Tibial nerve (tissue), 4 donors: ENCODE data around the gene PFKFB2. TPM values are rescaled to one million over a fixed set of nuclear protein-coding genes. Genes with fewer than 3 reads are reported as not detected.

Experiments used
- DNase-seq, 2 donors: peaks; one replicate each; pipeline ENCODE4 v3.0.0-alpha.2; 2019; ENCODE audit warnings: low spot score in 2 of 2
- H3K27ac ChIP-seq, 4 donors: fragments of 200-600 bp; sonication (generic) in 3 of 4; one replicate each; pipeline ENCODE4 v1.5.1; 2017 to 2019; ENCODE audit warnings: mild to moderate bottlenecking in 1 of 4
- H3K27me3 ChIP-seq, 2 donors: fragments of 200-600 bp; sonication (generic) in 1 of 2; one replicate each; pipeline versions ENCODE4 v1.5.1 to v1.6.0; 2017 to 2019
- H3K36me3 ChIP-seq, 3 donors: fragments of 200-600 bp; sonication (generic); one replicate each; pipeline ENCODE4 v1.5.1; 2018 to 2019
- H3K4me1 ChIP-seq, 4 donors: fragments of 200-600 bp; sonication (generic) in 3 of 4; one replicate each; pipeline ENCODE4 v1.5.1; 2017 to 2019
- H3K4me3 ChIP-seq, 4 donors: fragments of 200-600 bp; sonication (generic) in 3 of 4; one replicate each; pipeline ENCODE4 v1.5.1; 2017 to 2019; ENCODE audit warnings: mild to moderate bottlenecking in 1 of 4, moderate library complexity in 1 of 4
- H3K9me3 ChIP-seq, 4 donors: fragments of 200-600 bp; sonication (generic) in 3 of 4; one replicate each; pipeline ENCODE4 v1.5.1; 2017 to 2019
- CTCF ChIP-seq, 5 experiments: fragments of 200-600 bp in 3 of 5; fragments of 450-650 bp in 2 of 5; sonication (generic) in 3 of 5; IDR thresholded peaks; one replicate each; pipeline ENCODE4 v1.5.1; 2016 to 2019; ENCODE audit warnings: antibody characterized with exemption in 5 of 5, mild to moderate bottlenecking in 3 of 5, moderate library complexity in 2 of 5
- EP300 ChIP-seq, 2 donors: sonication (generic); formaldehyde crosslinking; IDR thresholded peaks; one replicate each; pipeline ENCODE4 v1.6.1; 2017; ENCODE audit warnings: antibody characterized with exemption in 2 of 2, mild to moderate bottlenecking in 1 of 2
- POLR2A ChIP-seq, 2 donors: fragments of 450-650 bp; IDR thresholded peaks; one replicate each; pipeline ENCODE4 v1.6.1; 2017; ENCODE audit warnings: antibody characterized with exemption in 2 of 2, mild to moderate bottlenecking in 2 of 2, moderate library complexity in 2 of 2
- WGBS, 2 donors: methylation state at CpG; one replicate each; pipeline ENCODE4 v1.1.5; 2018; 5-methylcytosine and 5-hydroxymethylcytosine counted together
- total RNA-seq, 4 donors: library from RNA; depleted of rRNA; stranded (reverse); fragments of >200 nt; gene quantifications; one replicate each; pipeline ENCODE4 v1.1.0, GENCODE V29; 2016

Gene PFKFB2
- total RNA-seq, 4 donors from 2014 or later = 6.5 to 9.8 (median 8.6) TPM

DNA sequence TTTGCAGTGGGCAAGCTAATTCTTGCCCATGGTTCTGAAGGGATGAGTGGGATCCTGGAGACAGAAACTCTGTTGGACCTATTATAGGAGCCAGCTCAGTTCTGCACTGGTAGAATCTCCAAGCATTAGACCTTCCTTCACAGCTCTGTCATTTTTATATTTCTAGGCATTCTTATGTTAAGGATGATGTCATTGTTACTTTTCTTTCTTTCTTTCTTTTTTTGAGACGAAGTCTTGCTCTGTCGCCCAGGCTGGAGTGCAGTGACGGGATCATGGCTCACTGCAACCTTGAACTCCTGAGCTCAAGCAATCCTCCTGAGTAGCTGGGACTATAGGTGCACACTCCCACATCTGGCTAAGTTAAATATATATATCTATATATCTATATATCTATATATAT is 7.5 kb downstream of the PFKFB2 start:
- Histone ChIP-seq H3K9me3 (no peaks in the 10 kb centered on the region), H3K4me1 (peaks cover 0 to 4% (median 2%) of the 10 kb centered on the region in 4 donors), H3K4me3 (no peak overlapping the region), H3K36me3 (peaks cover 2 to 41% (median 8%) of the 10 kb centered on the region in 3 donors), H3K27me3 (no peaks in the 10 kb centered on the region), H3K27ac (no peak overlapping the region)
- WGBS, 2 donors = 48 to 75% methylated on average over 3 of the region's 3 CpGs
- no peak for TF ChIP-seq EP300 (IDR thresholded peaks at IDR 0.05)
- TF ChIP-seq CTCF (IDR thresholded peaks at IDR 0.05) = no peak
- TF ChIP-seq POLR2A (IDR thresholded peaks at IDR 0.05) = no peak
- DNase-seq = no peak

DNA sequence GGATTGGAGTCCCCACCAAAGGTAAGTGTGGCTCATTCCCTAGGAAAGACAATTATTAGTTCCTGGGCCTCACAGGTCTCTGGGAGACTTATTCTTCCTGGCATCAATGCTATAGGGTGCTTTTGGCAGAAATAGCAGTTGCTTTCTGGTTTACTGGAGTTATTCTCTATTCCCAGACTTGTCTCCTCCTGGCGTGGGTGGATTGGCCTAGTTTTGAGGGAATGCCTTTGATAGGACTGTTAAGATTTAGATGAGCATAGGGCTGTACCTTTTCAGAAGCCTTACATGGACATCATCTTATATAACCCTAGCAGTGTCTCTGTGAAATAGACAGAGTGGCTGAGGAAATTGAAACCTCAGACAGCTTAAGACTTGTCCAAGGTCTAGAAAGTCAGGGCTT is 9.0 kb downstream of the PFKFB2 start:
- Histone ChIP-seq H3K9me3 (no peaks in the 10 kb centered on the region), H3K27ac (no peak overlapping the region), H3K36me3 (peaks cover 2 to 53% (median 8%) of the 10 kb centered on the region in 3 donors), H3K4me1 (peaks cover 0 to 4% (median 2%) of the 10 kb centered on the region in 4 donors), H3K4me3 (no peak overlapping the region), H3K27me3 (no peaks in the 10 kb centered on the region)
- WGBS, 2 donors = 82 to 100% methylated on average over 1 of the region's 1 CpG
- no peak for TF ChIP-seq POLR2A (IDR thresholded peaks at IDR 0.05)
- no peak for TF ChIP-seq EP300 (IDR thresholded peaks at IDR 0.05)
- TF ChIP-seq CTCF (IDR thresholded peaks at IDR 0.05) = no peak
- no peak for DNase-seq

DNA sequence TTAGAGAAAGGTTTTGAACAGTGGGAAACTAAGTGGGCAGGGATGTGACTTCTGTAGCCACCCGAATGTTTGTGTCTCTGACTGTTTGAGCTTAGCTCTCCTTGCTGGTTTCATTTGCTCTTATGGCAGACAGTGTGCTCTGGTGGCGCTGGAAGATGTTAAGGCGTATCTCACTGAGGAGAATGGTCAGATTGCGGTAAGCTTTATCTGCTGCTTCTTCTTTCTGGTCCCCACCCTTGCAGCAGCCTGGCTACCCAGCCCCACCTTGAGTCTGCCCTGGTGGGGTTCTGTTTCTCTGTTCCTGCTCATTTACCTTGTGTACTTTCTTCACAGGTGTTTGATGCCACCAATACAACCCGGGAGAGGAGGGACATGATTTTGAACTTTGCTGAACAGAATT is 9.9 kb downstream of the PFKFB2 start:
- peaks cover 0 to 4% (median 2%) of the 10 kb centered on the region in 4 donors for H3K4me1 ChIP-seq
- no peak overlapping the region for H3K4me3 ChIP-seq
- H3K36me3 ChIP-seq = peaks cover 2 to 62% (median 16%) of the 10 kb centered on the region in 3 donors
- H3K27me3 ChIP-seq = no peaks in the 10 kb centered on the region
- DNase-seq = no peak
- H3K9me3 ChIP-seq = no peaks in the 10 kb centered on the region
- TF ChIP-seq POLR2A (IDR thresholded peaks at IDR 0.05) = no peak
- TF ChIP-seq CTCF (IDR thresholded peaks at IDR 0.05) = no peak
- no peak for TF ChIP-seq EP300 (IDR thresholded peaks at IDR 0.05)
- WGBS, 2 donors = 93 to 94% methylated on average over 5 of the region's 5 CpGs
- no peak overlapping the region for H3K27ac ChIP-seq

DNA sequence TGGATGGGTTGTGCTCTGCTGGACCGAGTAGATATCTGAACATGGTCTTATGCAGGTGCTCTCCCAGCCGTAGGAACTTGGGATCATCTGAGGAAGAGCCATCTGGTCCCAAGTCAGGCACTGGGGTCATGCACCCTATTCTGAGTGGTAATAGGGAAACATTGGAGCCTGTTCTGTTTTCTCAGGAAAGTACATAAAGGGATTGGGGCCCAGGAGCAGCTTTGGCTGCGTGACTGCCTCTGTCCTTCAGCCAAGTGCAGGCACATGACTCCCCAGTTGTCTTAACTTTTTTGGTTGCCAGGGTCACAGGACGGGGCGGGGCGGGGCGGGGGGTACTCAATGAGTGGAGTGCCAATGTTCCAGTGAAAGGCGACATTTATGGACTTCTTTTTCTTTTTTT is 11.5 kb downstream of the PFKFB2 start:
- no peak for DNase-seq
- H3K27ac ChIP-seq = peak overlapping the region in 3 of 4 donors; percentile 52 to 78 (median 69)
- H3K36me3 ChIP-seq = peaks cover 2 to 78% (median 16%) of the 10 kb centered on the region in 3 donors
- 37 to 52% methylated on average over 7 to 8 of the region's 8 CpGs for WGBS, 2 donors
- no peaks in the 10 kb centered on the region for H3K27me3 ChIP-seq
- H3K9me3 ChIP-seq = no peaks in the 10 kb centered on the region
- H3K4me3 ChIP-seq = no peak overlapping the region
- peaks cover 0 to 4% (median 2%) of the 10 kb centered on the region in 4 donors for H3K4me1 ChIP-seq
- TF ChIP-seq POLR2A (IDR thresholded peaks at IDR 0.05) (no peak), CTCF (IDR thresholded peaks at IDR 0.05) (no peak), EP300 (IDR thresholded peaks at IDR 0.05) (peak in 1 of 2 donors; percentile 34)

GRCh38 chr1:207067185-207067584 is 14.1 kb downstream of the PFKFB2 start:
- no peak for TF ChIP-seq EP300 (IDR thresholded peaks at IDR 0.05)
- no peak for TF ChIP-seq CTCF (IDR thresholded peaks at IDR 0.05)
- TF ChIP-seq POLR2A (IDR thresholded peaks at IDR 0.05) = no peak
- H3K9me3 ChIP-seq = no peaks in the 10 kb centered on the region
- 58 to 62% methylated on average over 3 of the region's 3 CpGs for WGBS, 2 donors
- H3K27ac ChIP-seq = peak overlapping the region in 1 of 4 donors; percentile 40
- DNase-seq = no peak
- H3K27me3 ChIP-seq = no peaks in the 10 kb centered on the region
- H3K4me1 ChIP-seq = peaks cover 0 to 4% (median 0%) of the 10 kb centered on the region in 4 donors
- peaks cover 2 to 92% (median 8%) of the 10 kb centered on the region in 3 donors for H3K36me3 ChIP-seq
- H3K4me3 ChIP-seq = no peak overlapping the region
